Spleen (tissue), 11 donors: ENCODE results near the gene PIK3CB. TPM values are rescaled to one million over a fixed set of nuclear protein-coding genes. Genes with fewer than 3 reads are reported as not detected.

Source experiments
- DNase-seq: peaks from one replicate; pipeline ENCODE4 v3.0.0-alpha.2; 2020
- H3K27ac ChIP-seq, 8 donors: fragments of 200-600 bp; sonication (generic) in 7 of 8; 1 replicate in 4 of 8; 2 replicates in 4 of 8; pipeline versions ENCODE4 v1.5.0 to v1.8.0; 2016 to 2021; ENCODE audit warnings: inconsistent platforms in 4 of 8, mild to moderate bottlenecking in 4 of 8, moderate library complexity in 1 of 8
- H3K27me3 ChIP-seq, 7 donors: fragments of 200-600 bp; sonication (generic) in 6 of 7; replicated peaks in 1 of 7; 1 replicate in 4 of 7; 2 replicates in 3 of 7; pipeline versions ENCODE4 v1.5.0 to v1.8.0; 2016 to 2021; ENCODE audit warnings: inconsistent platforms in 3 of 7, mild to moderate bottlenecking in 1 of 7
- H3K36me3 ChIP-seq, 6 donors: fragments of 200-600 bp; sonication (generic) in 5 of 6; 1 replicate in 4 of 6; 2 replicates in 2 of 6; pipeline versions ENCODE4 v1.5.0 to v1.8.0; 2016 to 2021; ENCODE audit warnings: inconsistent platforms in 2 of 6
- H3K4me1 ChIP-seq, 6 donors: fragments of 200-600 bp; sonication (generic) in 5 of 6; 1 replicate in 3 of 6; 2 replicates in 3 of 6; pipeline versions ENCODE4 v1.5.0 to v1.8.0; 2016 to 2021; ENCODE audit warnings: inconsistent platforms in 3 of 6
- H3K4me3 ChIP-seq, 8 donors: fragments of 200-600 bp; sonication (generic) in 7 of 8; 1 replicate in 4 of 8; 2 replicates in 4 of 8; pipeline versions ENCODE4 v1.5.0 to v1.8.0; 2016 to 2021; ENCODE audit warnings: inconsistent platforms in 4 of 8, mild to moderate bottlenecking in 4 of 8, moderate library complexity in 2 of 8
- H3K9me3 ChIP-seq, 8 donors: fragments of 200-600 bp; sonication (generic) in 7 of 8; 1 replicate in 4 of 8; 2 replicates in 4 of 8; pipeline versions ENCODE4 v1.5.0 to v1.8.0; 2016 to 2021; ENCODE audit warnings: inconsistent platforms in 4 of 8
- POLR2A ChIP-seq, 3 donors: fragments of 450-650 bp; IDR thresholded peaks; one replicate each; pipeline ENCODE4 v1.5.1; 2017; ENCODE audit warnings: antibody characterized with exemption in 3 of 3, mild to moderate bottlenecking in 1 of 3
- POLR2AphosphoS5 ChIP-seq, 3 donors: sonication (generic); formaldehyde crosslinking; IDR thresholded peaks; one replicate each; pipeline ENCODE4 v1.5.1; 2017; ENCODE audit warnings: antibody characterized with exemption in 3 of 3
- WGBS, 5 donors: extraction: QIAGEN DNeasy Blood & Tissue Kit in 3 of 5; methylation state at CpG; one replicate each; pipeline versions ENCODE4 v1.1.5 to v1.1.7; 2013 to 2018; 5-methylcytosine and 5-hydroxymethylcytosine counted together
- intact Hi-C: fragments of 100-400 bp; cut with DNase I; formaldehyde crosslinking; loops from one replicate; pipeline ENCODE4 v1.15.0; 2023; ENCODE audit warnings: low total_unique reads
- polyA plus RNA-seq, 3 donors: library from polyadenylated mRNA; stranded (reverse); fragments of 200-250 nt; gene quantifications; one replicate each; pipeline ENCODE4 v1.2.1, GENCODE V29; 2013
- total RNA-seq, 7 donors: library from RNA; depleted of rRNA in 3 of 7; stranded (reverse); fragments of >200 nt in 3 of 7; fragmentation: NEBNext Ultra II Directional in 4 of 7; extraction: Animal tissue kit (Norgen Biotek cat#: 25700) in 4 of 7; gene quantifications; one replicate each; pipeline versions ENCODE4 v1.1.0 to v1.2.1, GENCODE V29; 2016 to 2021
- TF ChIP-seq, protein P1 (sequence below), 11 experiments: fragments of 200-600 bp in 7 of 11; fragments of 450-650 bp in 4 of 11; sonication (generic) in 4 of 11; IDR thresholded peaks in 8 of 11; conservative IDR thresholded peaks in 3 of 11; 1 replicate in 7 of 11; 2 replicates in 4 of 11; pipeline versions ENCODE4 v1.4.0 to v1.8.0; 2016 to 2021; ENCODE audit warnings: antibody characterized with exemption in 11 of 11, inconsistent platforms in 4 of 11, mild to moderate bottlenecking in 1 of 11
- donor health status: healthy with polysubstance abuse.
- donor health status: DM: no; HTN: no; CAD: no; lungs with moderate emphysema.
- donor health status: DM: no; HTN: no; CAD: no.
- donor health status: Bipolar disorder and iron deficiency.
- donor health status: healthy.
- donor health status: DM: no; HTN: no; CAD: no.
- donor health status: DM: yes; HTN: yes; CAD: no.

Gene PIK3CB
- total and polyA plus RNA-seq, 10 donors: 4.6 to 43.8 (median 34.4) TPM

DNA sequence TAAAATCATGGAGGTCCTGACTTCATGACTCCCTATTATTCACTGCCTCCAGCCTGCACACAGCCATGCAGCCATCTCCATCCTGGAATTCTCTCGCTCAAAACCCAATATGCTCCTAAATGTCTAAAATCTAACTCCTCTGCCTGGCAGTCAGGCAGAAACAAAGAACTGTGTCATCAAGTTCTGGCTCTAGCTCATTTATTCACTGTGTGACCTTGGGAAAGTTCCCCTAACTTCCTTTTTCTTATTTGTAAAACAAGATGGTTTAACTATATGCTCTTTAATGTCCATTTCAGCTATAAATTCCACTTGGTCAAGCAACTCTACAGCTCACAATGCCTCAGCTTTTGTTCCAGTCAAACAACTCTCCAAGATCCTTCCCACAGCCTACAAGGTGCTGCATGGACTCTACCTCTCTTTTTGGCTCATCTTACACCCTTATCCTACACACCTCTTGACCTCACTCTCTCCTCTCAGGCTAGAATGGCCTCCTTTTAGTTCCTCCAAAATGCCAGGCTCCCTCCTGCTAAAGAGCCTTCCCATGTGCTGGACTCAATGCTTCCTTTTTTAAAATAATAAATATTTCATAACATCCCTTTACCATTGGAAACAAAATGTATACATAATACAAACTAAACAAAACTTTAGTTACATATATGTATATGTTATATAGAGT lies 16.4 kb downstream of the PIK3CB start:
- DNase-seq: no peak
- Histone ChIP-seq H3K27me3 (no peaks in the 10 kb centered on the region), H3K36me3 (peaks cover 0 to 10% (median 0%) of the 10 kb centered on the region in 6 donors), H3K9me3 (no peaks in the 10 kb centered on the region), H3K27ac (peak overlapping the region in 7 of 8 donors; percentile 20 to 71 (median 61)), H3K4me1 (peaks cover 0 to 45% (median 27%) of the 10 kb centered on the region in 6 donors), H3K4me3 (no peak overlapping the region)
- TF ChIP-seq POLR2A (IDR thresholded peaks at IDR 0.05) (no peak), POLR2AphosphoS5 (IDR thresholded peaks at IDR 0.05) (no peak)
- TF ChIP-seq, protein P1, sequence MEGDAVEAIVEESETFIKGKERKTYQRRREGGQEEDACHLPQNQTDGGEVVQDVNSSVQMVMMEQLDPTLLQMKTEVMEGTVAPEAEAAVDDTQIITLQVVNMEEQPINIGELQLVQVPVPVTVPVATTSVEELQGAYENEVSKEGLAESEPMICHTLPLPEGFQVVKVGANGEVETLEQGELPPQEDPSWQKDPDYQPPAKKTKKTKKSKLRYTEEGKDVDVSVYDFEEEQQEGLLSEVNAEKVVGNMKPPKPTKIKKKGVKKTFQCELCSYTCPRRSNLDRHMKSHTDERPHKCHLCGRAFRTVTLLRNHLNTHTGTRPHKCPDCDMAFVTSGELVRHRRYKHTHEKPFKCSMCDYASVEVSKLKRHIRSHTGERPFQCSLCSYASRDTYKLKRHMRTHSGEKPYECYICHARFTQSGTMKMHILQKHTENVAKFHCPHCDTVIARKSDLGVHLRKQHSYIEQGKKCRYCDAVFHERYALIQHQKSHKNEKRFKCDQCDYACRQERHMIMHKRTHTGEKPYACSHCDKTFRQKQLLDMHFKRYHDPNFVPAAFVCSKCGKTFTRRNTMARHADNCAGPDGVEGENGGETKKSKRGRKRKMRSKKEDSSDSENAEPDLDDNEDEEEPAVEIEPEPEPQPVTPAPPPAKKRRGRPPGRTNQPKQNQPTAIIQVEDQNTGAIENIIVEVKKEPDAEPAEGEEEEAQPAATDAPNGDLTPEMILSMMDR (IDR thresholded peaks at IDR 0.05 in 8 of 11, conservative IDR thresholded peaks at IDR 0.05 in 3 of 11): no peak
- 78 to 91% (median 85%) methylated on average over 1 of the region's 1 CpG for WGBS, 5 donors
- intact Hi-C loops: no loop called here

DNA sequence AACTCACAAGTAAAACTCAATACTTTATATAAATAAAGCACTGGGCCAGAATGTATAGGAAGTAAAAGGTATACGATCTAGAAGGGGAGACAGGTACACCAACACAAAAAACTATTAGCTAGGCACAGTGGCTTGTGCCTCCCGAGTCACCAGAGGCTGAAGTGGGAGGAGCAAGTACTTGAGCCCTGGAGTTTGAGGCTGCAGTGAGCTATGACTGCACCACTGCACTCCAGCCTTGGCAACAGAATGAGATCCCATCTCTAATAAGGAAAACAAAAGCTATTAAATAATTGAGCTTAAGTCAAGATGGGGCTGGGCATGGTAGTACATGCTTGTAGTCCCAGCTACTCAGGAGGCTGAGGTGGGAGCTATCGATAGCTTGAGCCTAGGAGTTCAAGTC lies 17.0 kb downstream of the PIK3CB start:
- no peak for DNase-seq
- Histone ChIP-seq H3K4me3 (no peak overlapping the region), H3K27me3 (no peaks in the 10 kb centered on the region), H3K36me3 (peaks cover 0 to 10% (median 0%) of the 10 kb centered on the region in 6 donors), H3K27ac (peak overlapping the region in 6 of 8 donors; percentile 20 to 71 (median 65)), H3K4me1 (peaks cover 0 to 45% (median 27%) of the 10 kb centered on the region in 6 donors), H3K9me3 (no peaks in the 10 kb centered on the region)
- intact Hi-C loops: no loop called here
- 72 to 91% (median 80%) methylated on average over 3 of the region's 3 CpGs for WGBS, 5 donors
- TF ChIP-seq POLR2A (IDR thresholded peaks at IDR 0.05) (no peak), POLR2AphosphoS5 (IDR thresholded peaks at IDR 0.05) (no peak)
- TF ChIP-seq, protein P1 (IDR thresholded peaks at IDR 0.05 in 8 of 11, conservative IDR thresholded peaks at IDR 0.05 in 3 of 11): no peak

DNA sequence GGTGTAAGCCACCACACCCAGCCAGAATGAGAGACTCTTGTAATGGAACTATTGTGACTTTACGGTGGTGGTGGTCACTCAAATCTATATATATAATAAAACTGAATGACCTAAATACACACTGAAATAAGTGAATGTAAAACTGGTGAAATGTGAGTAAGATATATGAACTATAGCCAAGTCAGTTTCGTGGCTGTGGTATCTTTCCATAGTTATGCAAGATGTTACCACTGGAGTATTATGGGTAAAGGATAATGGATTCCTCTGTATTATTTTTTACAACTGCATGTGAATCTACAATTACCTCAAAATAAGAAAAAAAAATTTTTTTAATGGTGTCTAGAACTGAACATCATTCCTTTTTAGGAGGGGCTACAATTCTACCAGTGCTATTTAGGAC lies 21.9 kb downstream of the PIK3CB start:
- intact Hi-C loops: no loop called here
- Histone ChIP-seq H3K27ac (no peak overlapping the region), H3K9me3 (no peaks in the 10 kb centered on the region), H3K4me3 (no peak overlapping the region), H3K4me1 (peaks cover 0 to 41% (median 19%) of the 10 kb centered on the region in 6 donors), H3K36me3 (no peaks in the 10 kb centered on the region), H3K27me3 (no peaks in the 10 kb centered on the region)
- TF ChIP-seq, protein P1 (IDR thresholded peaks at IDR 0.05 in 8 of 11, conservative IDR thresholded peaks at IDR 0.05 in 3 of 11): no peak
- no peak for TF ChIP-seq POLR2A (IDR thresholded peaks at IDR 0.05)
- no peak for TF ChIP-seq POLR2AphosphoS5 (IDR thresholded peaks at IDR 0.05)
- no peak for DNase-seq
- WGBS, 5 donors: 77 to 96% (median 91%) methylated on average over 2 of the region's 2 CpGs

DNA sequence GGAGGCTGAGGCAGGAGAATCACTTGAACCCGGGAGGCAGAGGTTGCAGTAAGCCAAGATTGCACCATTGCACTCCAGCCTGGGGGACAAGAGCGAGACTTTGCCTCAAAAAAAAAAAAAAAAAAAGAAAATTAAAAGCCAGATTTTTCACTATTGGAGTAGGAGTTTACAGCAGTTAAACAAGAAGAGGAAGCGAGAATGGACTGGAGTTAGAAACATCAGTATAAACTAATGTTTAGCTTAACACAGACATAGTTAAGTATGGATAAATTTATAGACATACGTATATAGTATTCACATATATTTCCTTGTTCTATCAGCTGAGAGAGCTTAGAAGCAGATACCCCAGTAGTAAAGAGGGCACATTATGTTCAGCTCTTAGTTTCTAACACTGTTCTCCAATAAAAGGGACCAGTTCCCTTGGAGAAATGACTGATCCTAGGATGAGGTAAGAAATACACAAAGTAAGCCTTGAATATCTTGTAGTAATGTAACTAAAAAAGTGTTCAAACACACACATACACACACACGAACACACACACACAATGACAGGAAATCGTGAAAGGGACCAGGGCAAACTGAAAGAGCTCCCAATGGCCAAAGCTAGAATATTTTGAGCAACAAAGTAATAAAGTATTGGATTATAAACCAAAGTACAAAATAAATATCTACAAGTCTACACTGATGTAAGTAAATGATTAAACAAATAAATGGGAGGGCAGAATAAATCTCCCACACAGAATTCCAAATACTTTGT lies 25.1 kb downstream of the PIK3CB start:
- Histone ChIP-seq H3K36me3 (peaks cover 0 to 11% (median 0%) of the 10 kb centered on the region in 6 donors), H3K9me3 (no peaks in the 10 kb centered on the region), H3K4me1 (peaks cover 0 to 42% (median 5%) of the 10 kb centered on the region in 6 donors), H3K27me3 (no peaks in the 10 kb centered on the region), H3K4me3 (no peak overlapping the region), H3K27ac (peak overlapping the region in 1 of 8 donors; percentile 22)
- intact Hi-C loops: no loop called here
- WGBS, 5 donors: 66 to 82% (median 74%) methylated on average over 6 of the region's 6 CpGs
- TF ChIP-seq, protein P1 (IDR thresholded peaks at IDR 0.05 in 8 of 11, conservative IDR thresholded peaks at IDR 0.05 in 3 of 11): no peak
- no peak for TF ChIP-seq POLR2AphosphoS5 (IDR thresholded peaks at IDR 0.05)
- TF ChIP-seq POLR2A (IDR thresholded peaks at IDR 0.05): no peak
- no peak for DNase-seq
